Measurements from ENCODE around the gene CCDC149. TPM values are rescaled to one million over a fixed set of nuclear protein-coding genes. Genes with fewer than 3 reads are reported as not detected.
A peak's percentile ranks its signal among the peaks of the same experiment; 100 is the strongest.
"Not testable (repeated sequence)": the region's sequence is repeated elsewhere in the genome, so short reads cannot be mapped to it uniquely, and the experiment has no call there.

The CCDC149 gene
- total and polyA plus RNA-seq, 9 donors = 8.0 to 12.3 (median 10.3) TPM

DNA sequence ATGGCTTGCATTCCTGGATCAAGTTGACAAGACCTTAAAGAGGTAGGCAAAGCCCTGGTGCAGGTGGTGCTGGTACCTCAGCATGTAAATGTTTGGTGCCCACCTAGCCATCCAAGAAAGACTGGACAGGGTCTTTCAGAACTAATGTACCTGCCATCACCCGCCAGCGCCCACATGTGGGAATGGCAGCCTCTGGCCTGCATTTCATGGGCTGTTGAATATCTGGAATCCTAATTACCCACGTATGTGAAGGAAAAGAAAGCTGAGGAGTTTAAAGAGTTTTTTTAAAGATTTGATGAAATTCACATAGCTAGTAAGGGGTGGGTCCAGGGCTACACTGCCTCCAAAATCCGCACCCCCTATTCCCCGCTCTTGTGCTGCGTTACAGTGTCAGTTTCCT lies 8.6 kb upstream of the CCDC149 start:
- Histone ChIP-seq H3K27me3 (ENCODE audit: control insufficient read depth, insufficient read depth, low read length) (no peaks in the 10 kb centered on the region), H3K4me1 (ENCODE audit: control insufficient read depth, insufficient read depth, low read length) (no peaks in the 10 kb centered on the region), H3K9me3 (replicated peaks; ENCODE audit: control insufficient read depth, low read depth, low read length) (peaks cover 4% of the 10 kb centered on the region), H3K36me3 (ENCODE audit: control insufficient read depth, insufficient read depth, low read length) (no peaks in the 10 kb centered on the region), H3K4me3 (ENCODE audit: low read length) (no peak overlapping the region), H3K27ac (ENCODE audit: low read length) (no peak overlapping the region)
- DNase-seq = no peak
- WGBS (ENCODE audit: insufficient coverage) = no CpG with 5 or more reads among the region's 6 CpGs

DNA sequence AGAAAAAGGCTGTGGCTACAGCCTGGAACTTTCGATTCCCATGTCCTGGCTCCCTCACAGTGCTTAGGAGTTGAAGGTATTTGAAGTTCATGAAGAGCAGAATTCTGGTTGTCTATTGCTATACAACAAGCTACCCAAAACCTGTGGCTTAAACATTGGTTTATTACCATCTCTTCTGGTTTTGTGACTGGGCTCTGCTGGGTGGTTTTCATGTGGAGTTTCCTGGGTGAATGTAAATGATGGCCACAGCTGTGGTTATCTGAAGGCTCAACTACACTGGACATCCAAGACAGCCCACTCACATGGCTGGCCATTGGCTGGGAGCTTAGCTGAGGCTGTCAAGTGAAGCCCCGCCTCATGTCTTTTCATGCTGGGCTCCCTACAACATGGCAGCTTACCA lies 7.2 kb upstream of the CCDC149 start:
- Histone ChIP-seq H3K27ac (ENCODE audit: low read length) (no peak overlapping the region), H3K9me3 (replicated peaks; ENCODE audit: control insufficient read depth, low read depth, low read length) (peaks cover 4% of the 10 kb centered on the region), H3K36me3 (ENCODE audit: control insufficient read depth, insufficient read depth, low read length) (no peaks in the 10 kb centered on the region), H3K4me3 (ENCODE audit: low read length) (no peak overlapping the region), H3K4me1 (ENCODE audit: control insufficient read depth, insufficient read depth, low read length) (no peaks in the 10 kb centered on the region), H3K27me3 (ENCODE audit: control insufficient read depth, insufficient read depth, low read length) (no peaks in the 10 kb centered on the region)
- no peak for DNase-seq
- 100% methylated on average over 1 of the region's 2 CpGs for WGBS (ENCODE audit: insufficient coverage)

DNA sequence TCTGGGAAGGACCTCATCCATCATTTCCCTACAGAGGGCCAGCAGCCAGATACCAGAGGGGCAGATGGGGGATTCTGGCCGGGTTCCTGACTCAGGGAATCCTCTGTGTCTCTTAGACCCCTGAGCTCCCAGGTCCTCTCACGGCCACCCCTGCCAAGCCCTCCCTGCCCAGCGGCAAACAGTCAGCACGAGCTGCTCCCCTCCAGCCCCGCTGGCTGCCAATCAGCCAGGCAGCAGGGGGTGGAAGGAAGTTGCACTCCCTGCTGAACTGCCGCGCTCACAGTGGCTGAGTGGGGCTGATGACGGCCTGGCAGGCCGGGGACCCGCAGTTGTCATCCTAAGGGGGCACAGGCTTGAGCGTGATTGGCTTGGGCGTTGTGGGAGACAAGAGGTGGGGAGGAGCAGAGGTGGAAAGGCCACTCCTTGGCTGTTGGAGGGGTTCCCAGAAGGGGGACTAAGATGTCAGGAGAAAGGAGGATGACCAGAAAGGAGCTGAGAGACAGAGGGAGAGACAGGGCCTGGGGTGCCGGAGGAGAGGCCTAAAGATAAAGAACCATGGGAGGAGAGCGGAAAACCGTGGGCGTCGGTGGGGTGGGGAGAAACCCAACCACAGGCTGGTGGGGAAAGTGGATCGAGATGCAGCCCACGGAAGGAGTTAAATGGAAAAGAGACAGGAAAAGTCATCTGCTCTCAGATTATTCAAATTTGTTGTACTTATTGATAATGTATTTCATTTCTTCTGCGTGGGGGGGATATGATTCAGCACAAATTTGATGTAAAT lies 4.4 kb upstream of the CCDC149 start:
- H3K9me3 ChIP-seq (replicated peaks; ENCODE audit: control insufficient read depth, low read depth, low read length) = peaks cover 4% of the 10 kb centered on the region
- no peaks in the 10 kb centered on the region for H3K27me3 ChIP-seq (ENCODE audit: control insufficient read depth, insufficient read depth, low read length)
- DNase-seq = no peak
- peaks cover 1% of the 10 kb centered on the region for H3K4me1 ChIP-seq (ENCODE audit: control insufficient read depth, insufficient read depth, low read length)
- no peak overlapping the region for H3K4me3 ChIP-seq (ENCODE audit: low read length)
- no peak overlapping the region for H3K27ac ChIP-seq (ENCODE audit: low read length)
- 52% methylated on average over 17 of the region's 20 CpGs for WGBS (ENCODE audit: insufficient coverage)
- H3K36me3 ChIP-seq (ENCODE audit: control insufficient read depth, insufficient read depth, low read length) = no peaks in the 10 kb centered on the region

DNA sequence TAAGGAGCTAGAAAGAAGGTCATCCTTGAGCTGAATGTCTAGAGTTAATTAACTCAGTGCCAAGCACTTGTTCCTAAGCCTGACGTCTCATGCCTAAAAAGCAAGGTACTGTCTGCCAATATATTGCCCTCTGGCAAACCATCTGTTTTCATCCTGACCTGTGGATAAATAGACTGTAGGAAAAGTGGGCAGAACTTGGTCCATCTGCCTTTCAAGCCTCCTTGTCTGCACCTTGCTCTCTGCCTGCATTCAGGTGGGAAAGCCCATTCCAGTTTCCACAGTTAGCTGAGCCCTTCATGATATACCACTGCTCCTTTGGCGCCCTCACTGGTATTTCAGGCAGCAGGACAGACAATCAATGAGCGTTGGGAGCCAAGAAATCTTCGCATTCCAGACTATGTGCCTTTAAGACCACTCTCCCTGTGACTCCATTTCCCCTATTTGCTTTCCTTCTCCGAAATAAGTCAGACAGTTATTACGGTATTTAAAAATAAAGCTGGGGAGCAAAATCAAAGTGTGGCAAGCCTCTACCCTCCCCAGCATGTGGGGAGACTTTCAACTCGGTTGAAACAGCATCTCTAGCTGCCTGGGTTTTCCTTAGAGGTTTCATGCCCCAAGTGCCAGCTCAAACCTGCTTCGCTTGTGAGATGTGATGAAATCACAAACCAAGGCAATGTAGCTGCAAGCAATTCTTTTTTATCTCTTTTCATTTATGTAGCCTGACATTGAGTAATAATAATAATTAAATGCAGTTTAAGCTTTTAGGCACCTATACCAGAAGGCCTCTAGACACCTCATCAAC lies 2.5 kb upstream of the CCDC149 start:
- WGBS (ENCODE audit: insufficient coverage) = 11% methylated on average over 2 of the region's 8 CpGs
- Histone ChIP-seq H3K4me3 (ENCODE audit: low read length) (no peak overlapping the region), H3K9me3 (replicated peaks; ENCODE audit: control insufficient read depth, low read depth, low read length) (peaks cover 4% of the 10 kb centered on the region)

DNA sequence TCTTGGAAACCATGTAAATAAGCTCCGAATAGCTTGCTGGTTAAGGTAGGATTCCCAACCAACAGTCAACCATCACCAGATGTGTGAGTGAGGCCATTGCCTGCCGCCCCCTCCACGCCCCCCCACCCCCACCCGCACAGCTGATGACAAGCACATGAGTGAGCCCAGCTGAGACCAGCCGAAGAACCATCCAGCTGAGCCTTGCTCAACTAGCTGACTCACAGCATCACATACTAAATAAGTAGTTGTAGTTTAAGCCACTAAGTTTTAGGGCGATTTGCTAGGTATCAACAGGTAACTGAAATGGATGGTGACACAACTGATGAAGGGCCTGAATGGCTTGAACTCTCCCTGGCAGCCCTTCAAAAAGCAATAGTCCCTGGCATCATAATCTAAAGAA lies 1.6 kb upstream of the CCDC149 start:
- 80% methylated on average over 1 of the region's 6 CpGs for WGBS (ENCODE audit: insufficient coverage)
- Histone ChIP-seq H3K4me3 (ENCODE audit: low read length) (no peak overlapping the region), H3K27ac (ENCODE audit: low read length) (no peak overlapping the region), H3K27me3 (ENCODE audit: control insufficient read depth, insufficient read depth, low read length) (no peaks in the 10 kb centered on the region), H3K9me3 (replicated peaks; ENCODE audit: control insufficient read depth, low read depth, low read length) (no peaks in the 10 kb centered on the region), H3K4me1 (ENCODE audit: control insufficient read depth, insufficient read depth, low read length) (peaks cover 5% of the 10 kb centered on the region), H3K36me3 (ENCODE audit: control insufficient read depth, insufficient read depth, low read length) (peaks cover 5% of the 10 kb centered on the region)
- no peak for DNase-seq

More for the DNA sequence above, 2.5 kb upstream of the CCDC149 start:
- Histone ChIP-seq H3K27ac (ENCODE audit: low read length) (no peak overlapping the region), H3K4me1 (ENCODE audit: control insufficient read depth, insufficient read depth, low read length) (peaks cover 5% of the 10 kb centered on the region), H3K27me3 (ENCODE audit: control insufficient read depth, insufficient read depth, low read length) (no peaks in the 10 kb centered on the region), H3K36me3 (ENCODE audit: control insufficient read depth, insufficient read depth, low read length) (peaks cover 2% of the 10 kb centered on the region)
- DNase-seq = no peak

DNA sequence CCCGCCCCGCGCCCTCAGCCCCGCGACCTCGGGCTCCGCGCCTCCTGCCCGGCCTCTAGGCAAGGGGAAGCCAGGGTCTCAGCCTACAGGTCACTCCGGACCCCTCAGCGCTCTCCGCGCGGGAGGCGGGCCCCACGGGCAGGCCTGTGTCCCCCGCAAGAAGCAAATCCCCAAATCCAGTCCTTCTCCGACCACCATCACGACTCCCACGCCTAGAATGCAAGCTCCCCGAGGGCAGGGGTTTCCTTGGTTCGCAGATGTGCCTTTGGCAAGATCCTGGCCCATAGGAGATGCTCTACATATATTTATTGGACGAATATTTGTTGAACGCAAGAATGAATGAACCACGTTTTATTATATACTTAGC lies 260 bp upstream of the CCDC149 start:
- peaks cover 5% of the 10 kb centered on the region for H3K36me3 ChIP-seq (ENCODE audit: control insufficient read depth, insufficient read depth, low read length)
- peak overlapping the region; percentile 47 for H3K4me3 ChIP-seq (ENCODE audit: low read length)
- DNase-seq = peak; percentile 54
- WGBS (ENCODE audit: insufficient coverage) = 0% methylated on average over 1 of the region's 25 CpGs
- no peaks in the 10 kb centered on the region for H3K9me3 ChIP-seq (replicated peaks; ENCODE audit: control insufficient read depth, low read depth, low read length)
- H3K27me3 ChIP-seq (ENCODE audit: control insufficient read depth, insufficient read depth, low read length) = no peaks in the 10 kb centered on the region
- H3K4me1 ChIP-seq (ENCODE audit: control insufficient read depth, insufficient read depth, low read length) = peaks cover 5% of the 10 kb centered on the region
- H3K27ac ChIP-seq (ENCODE audit: low read length) = peak overlapping the region; percentile 64

DNA sequence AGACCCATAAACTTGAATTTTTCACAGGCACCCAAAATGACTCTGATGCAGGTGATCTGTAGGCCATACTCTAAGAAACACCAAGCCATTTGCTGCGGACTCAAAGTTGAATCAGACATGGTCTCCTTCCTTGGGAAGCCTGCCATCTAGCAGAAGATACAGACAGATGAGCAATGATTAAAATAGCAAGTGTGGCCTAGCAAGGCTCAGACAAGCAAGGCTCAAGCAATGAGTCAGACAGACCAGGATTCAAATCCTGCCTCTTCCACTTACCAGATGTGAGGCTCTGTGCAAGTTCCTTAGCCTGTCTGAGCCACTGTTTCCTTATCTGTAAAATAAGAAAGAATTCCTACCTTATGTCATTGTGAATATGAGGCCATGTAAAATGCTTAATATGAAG lies 2.3 kb downstream of the CCDC149 start:
- Histone ChIP-seq H3K27ac (ENCODE audit: low read length) (no peak overlapping the region), H3K4me1 (ENCODE audit: control insufficient read depth, insufficient read depth, low read length) (peaks cover 5% of the 10 kb centered on the region), H3K36me3 (ENCODE audit: control insufficient read depth, insufficient read depth, low read length) (peaks cover 5% of the 10 kb centered on the region), H3K4me3 (ENCODE audit: low read length) (no peak overlapping the region), H3K9me3 (replicated peaks; ENCODE audit: control insufficient read depth, low read depth, low read length) (no peaks in the 10 kb centered on the region), H3K27me3 (ENCODE audit: control insufficient read depth, insufficient read depth, low read length) (no peaks in the 10 kb centered on the region)
- WGBS (ENCODE audit: insufficient coverage) = no CpG with 5 or more reads among the region's 1 CpG
- no peak for DNase-seq

DNA sequence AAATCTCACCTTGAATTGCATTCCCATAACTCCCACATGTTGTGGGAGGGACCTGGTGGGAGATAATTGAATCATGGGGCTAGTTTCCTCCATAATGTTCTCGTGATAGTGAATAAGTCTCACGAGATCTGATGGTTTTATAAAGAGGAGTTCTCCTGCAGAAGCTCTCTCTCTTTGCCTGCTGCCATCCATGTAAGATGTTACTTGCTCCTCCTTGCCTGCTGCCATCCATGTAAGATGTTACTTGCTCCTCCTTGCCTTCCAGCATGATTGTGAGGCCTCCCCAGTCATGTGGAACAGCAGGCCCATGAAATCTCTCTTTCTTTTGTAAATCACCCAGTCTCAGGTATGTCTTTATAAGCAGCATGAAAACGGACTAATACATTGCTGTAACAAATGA lies 3.2 kb downstream of the CCDC149 start:
- WGBS (ENCODE audit: insufficient coverage) = 90% methylated on average over 2 of the region's 3 CpGs
- H3K9me3 ChIP-seq (replicated peaks; ENCODE audit: control insufficient read depth, low read depth, low read length); H3K4me3 ChIP-seq (ENCODE audit: low read length); DNase-seq; H3K36me3 ChIP-seq (ENCODE audit: control insufficient read depth, insufficient read depth, low read length); H3K4me1 ChIP-seq (ENCODE audit: control insufficient read depth, insufficient read depth, low read length); H3K27ac ChIP-seq (ENCODE audit: low read length); H3K27me3 ChIP-seq (ENCODE audit: control insufficient read depth, insufficient read depth, low read length): not testable (repeated sequence)

DNA sequence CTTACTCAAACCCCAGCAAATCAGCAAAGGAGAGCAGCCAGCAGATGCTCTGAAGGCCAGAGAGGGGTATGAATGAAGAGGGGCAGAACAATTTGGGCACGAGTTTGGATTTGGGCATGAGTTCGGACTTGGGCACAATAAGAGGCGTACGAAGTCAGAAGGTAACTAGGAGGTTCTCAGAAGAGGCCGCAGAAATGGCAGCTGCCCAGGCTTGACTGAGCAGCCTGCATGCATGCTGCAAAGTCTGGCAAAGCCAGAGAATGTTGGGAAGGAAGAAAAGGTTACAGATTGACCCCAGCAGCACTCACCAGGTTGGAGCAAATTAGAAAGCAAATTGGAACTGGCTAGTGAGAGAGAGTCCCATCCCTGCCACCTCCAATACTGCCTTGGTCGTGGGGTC lies 15.2 kb downstream of the CCDC149 start:
- Histone ChIP-seq H3K9me3 (replicated peaks; ENCODE audit: control insufficient read depth, low read depth, low read length) (no peaks in the 10 kb centered on the region), H3K4me3 (ENCODE audit: low read length) (no peak overlapping the region), H3K4me1 (ENCODE audit: control insufficient read depth, insufficient read depth, low read length) (no peaks in the 10 kb centered on the region), H3K27me3 (ENCODE audit: control insufficient read depth, insufficient read depth, low read length) (no peaks in the 10 kb centered on the region), H3K27ac (ENCODE audit: low read length) (no peak overlapping the region), H3K36me3 (ENCODE audit: control insufficient read depth, insufficient read depth, low read length) (no peaks in the 10 kb centered on the region)
- no peak for DNase-seq
- 88% methylated on average over 5 of the region's 6 CpGs for WGBS (ENCODE audit: insufficient coverage)

DNA sequence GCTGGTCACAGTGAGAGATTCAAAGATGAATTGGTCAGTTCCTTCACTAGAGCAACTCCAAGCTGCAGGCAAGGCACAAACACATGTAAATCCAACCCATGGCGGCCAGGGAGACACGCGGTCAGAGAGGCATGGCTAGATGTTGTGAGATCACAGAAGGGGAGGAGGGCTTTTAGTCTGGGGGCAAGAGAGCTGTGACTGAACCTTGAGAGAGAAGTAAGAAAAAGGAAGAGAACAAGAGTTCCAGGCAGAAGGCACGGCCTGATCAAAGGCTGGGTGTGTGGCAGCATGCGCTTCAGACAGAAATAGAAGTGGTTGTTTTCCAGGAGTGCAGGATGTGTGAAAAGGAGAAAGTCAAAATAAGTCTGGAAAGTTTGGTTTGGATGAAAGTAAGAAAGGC lies 15.9 kb downstream of the CCDC149 start:
- no peak overlapping the region for H3K27ac ChIP-seq (ENCODE audit: low read length)
- H3K4me3 ChIP-seq (ENCODE audit: low read length) = no peak overlapping the region
- no peaks in the 10 kb centered on the region for H3K27me3 ChIP-seq (ENCODE audit: control insufficient read depth, insufficient read depth, low read length)
- no peaks in the 10 kb centered on the region for H3K4me1 ChIP-seq (ENCODE audit: control insufficient read depth, insufficient read depth, low read length)
- DNase-seq = no peak
- no peaks in the 10 kb centered on the region for H3K36me3 ChIP-seq (ENCODE audit: control insufficient read depth, insufficient read depth, low read length)
- H3K9me3 ChIP-seq (replicated peaks; ENCODE audit: control insufficient read depth, low read depth, low read length) = no peaks in the 10 kb centered on the region
- 80% methylated on average over 4 of the region's 5 CpGs for WGBS (ENCODE audit: insufficient coverage)

Data from muscle of leg (tissue), 11 donors.